ENCODE measurements around the gene CLEC19A. TPM values are rescaled to one million over a fixed set of nuclear protein-coding genes. Genes with fewer than 3 reads are reported as not detected.

The CLEC19A gene
- total RNA-seq, 2 experiments from 2014 or later: not detected

- H3K27me3 Mint-ChIP-seq: peaks cover 22% of the 10 kb centered on the region
- intact Hi-C loops (cut with micrococcal nuclease): no loop called here
- no peaks in the 10 kb centered on the region for H3K36me3 Mint-ChIP-seq
- DNase-seq: no peak
- H3K9me3 Mint-ChIP-seq: no peaks in the 10 kb centered on the region
- no peak overlapping the region for H3K4me3 Mint-ChIP-seq
- POLR2A ChIA-PET: no interaction called here
- peaks cover 15% of the 10 kb centered on the region for H3K4me1 Mint-ChIP-seq (ENCODE audit: low read depth)
- CTCF ChIA-PET: no interaction called here
- no peak overlapping the region for H3K27ac Mint-ChIP-seq
Measured at GRCh38 chr16:19288872-19289799, 3.6 kb downstream of the CLEC19A start.

- intact Hi-C loops (cut with micrococcal nuclease): no loop called here
- DNase-seq: no peak
- POLR2A ChIA-PET: no interaction called here
- CTCF ChIA-PET: no interaction called here
- Mint-ChIP-seq H3K27me3 (peaks cover 22% of the 10 kb centered on the region), H3K4me1 (ENCODE audit: low read depth) (peaks cover 21% of the 10 kb centered on the region), H3K9me3 (peaks cover 4% of the 10 kb centered on the region), H3K27ac (no peak overlapping the region), H3K36me3 (no peaks in the 10 kb centered on the region), H3K4me3 (no peak overlapping the region)
Measured at GRCh38 chr16:19289811-19290485, 4.4 kb downstream of the CLEC19A start.

GRCh38 chr16:19290860-19291259, 5.3 kb downstream of the CLEC19A start:
- H3K36me3 Mint-ChIP-seq: no peaks in the 10 kb centered on the region
- no peak overlapping the region for H3K4me3 Mint-ChIP-seq
- CTCF ChIA-PET: no interaction called here
- H3K27ac Mint-ChIP-seq: no peak overlapping the region
- peaks cover 22% of the 10 kb centered on the region for H3K27me3 Mint-ChIP-seq
- H3K4me1 Mint-ChIP-seq (ENCODE audit: low read depth): peaks cover 28% of the 10 kb centered on the region
- no peak for DNase-seq
- H3K9me3 Mint-ChIP-seq: peaks cover 4% of the 10 kb centered on the region
- POLR2A ChIA-PET: no interaction called here
- intact Hi-C loops (cut with micrococcal nuclease): no loop called here

GRCh38 chr16:19291475-19291874, 5.9 kb downstream of the CLEC19A start:
- peaks cover 4% of the 10 kb centered on the region for H3K9me3 Mint-ChIP-seq
- no peak overlapping the region for H3K27ac Mint-ChIP-seq
- intact Hi-C loops (cut with micrococcal nuclease): no loop called here
- H3K27me3 Mint-ChIP-seq: peaks cover 20% of the 10 kb centered on the region
- DNase-seq: peak; percentile 55
- CTCF ChIA-PET: no interaction called here
- no peaks in the 10 kb centered on the region for H3K36me3 Mint-ChIP-seq
- POLR2A ChIA-PET: no interaction called here
- H3K4me3 Mint-ChIP-seq: no peak overlapping the region
- peaks cover 28% of the 10 kb centered on the region for H3K4me1 Mint-ChIP-seq (ENCODE audit: low read depth)

GRCh38 chr16:19292186-19292585, 6.7 kb downstream of the CLEC19A start:
- DNase-seq: no peak
- intact Hi-C loops (cut with micrococcal nuclease): no loop called here
- peaks cover 28% of the 10 kb centered on the region for H3K4me1 Mint-ChIP-seq (ENCODE audit: low read depth)
- H3K9me3 Mint-ChIP-seq: peaks cover 4% of the 10 kb centered on the region
- peaks cover 22% of the 10 kb centered on the region for H3K27me3 Mint-ChIP-seq
- no peak overlapping the region for H3K27ac Mint-ChIP-seq
- no peaks in the 10 kb centered on the region for H3K36me3 Mint-ChIP-seq
- CTCF ChIA-PET: interaction anchor here (1.0 kb wide), 1 partner anchor 63 kb away, joined by 5 read pairs; no protein-coding TSS in a partner anchor
- POLR2A ChIA-PET: no interaction called here
- H3K4me3 Mint-ChIP-seq: no peak overlapping the region

- intact Hi-C loops (cut with micrococcal nuclease): loop anchor here (2.0 kb wide), 1 partner anchor 167 kb away; no protein-coding TSS in a partner anchor
- ChIA-PET POLR2A (interaction anchor here (0.9 kb wide), 1 partner anchor 177 kb away, joined by 6 read pairs; no protein-coding TSS in a partner anchor), CTCF (no interaction called here)
- H3K27me3 Mint-ChIP-seq: peaks cover 13% of the 10 kb centered on the region
- H3K27ac Mint-ChIP-seq: peak overlapping the region; percentile 76
- H3K36me3 Mint-ChIP-seq: no peaks in the 10 kb centered on the region
- peaks cover 28% of the 10 kb centered on the region for H3K4me1 Mint-ChIP-seq (ENCODE audit: low read depth)
- DNase-seq: peak; percentile 73
- peaks cover 4% of the 10 kb centered on the region for H3K9me3 Mint-ChIP-seq
- peak overlapping the region; percentile 2 for H3K4me3 Mint-ChIP-seq
Measured at GRCh38 chr16:19294156-19294649, 8.7 kb downstream of the CLEC19A start.

GRCh38 chr16:19295393-19295792, 9.9 kb downstream of the CLEC19A start:
- H3K4me3 Mint-ChIP-seq: no peak overlapping the region
- H3K9me3 Mint-ChIP-seq: peaks cover 4% of the 10 kb centered on the region
- peaks cover 28% of the 10 kb centered on the region for H3K4me1 Mint-ChIP-seq (ENCODE audit: low read depth)
- H3K27ac Mint-ChIP-seq: peak overlapping the region; percentile 76
- no peaks in the 10 kb centered on the region for H3K36me3 Mint-ChIP-seq
- peak; percentile 48 for DNase-seq
- peaks cover 10% of the 10 kb centered on the region for H3K27me3 Mint-ChIP-seq
- intact Hi-C loops (cut with micrococcal nuclease): loop anchor here (2.0 kb wide), 1 partner anchor 169 kb away; no protein-coding TSS in a partner anchor
- CTCF ChIA-PET: no interaction called here
- POLR2A ChIA-PET: no interaction called here

GRCh38 chr16:19297454-19297853, 11.9 kb downstream of the CLEC19A start:
- POLR2A ChIA-PET: no interaction called here
- Mint-ChIP-seq H3K4me3 (no peak overlapping the region), H3K27ac (no peak overlapping the region)

GRCh38 chr16:19299565-19299964, 14.0 kb downstream of the CLEC19A start:
- CTCF ChIA-PET: interaction anchor here (0.9 kb wide), 1 partner anchor 76 kb away, joined by 3 read pairs; no protein-coding TSS in a partner anchor

More at GRCh38 chr16:19297454-19297853, 11.9 kb downstream of the CLEC19A start:
- Mint-ChIP-seq H3K4me1 (ENCODE audit: low read depth) (peaks cover 28% of the 10 kb centered on the region), H3K27me3 (peaks cover 9% of the 10 kb centered on the region), H3K36me3 (no peaks in the 10 kb centered on the region), H3K9me3 (peaks cover 4% of the 10 kb centered on the region)
- intact Hi-C loops (cut with micrococcal nuclease): no loop called here
- no peak for DNase-seq
- CTCF ChIA-PET: interaction anchor here (0.7 kb wide), 1 partner anchor 13 kb away, joined by 3 read pairs; no protein-coding TSS in a partner anchor

GRCh38 chr16:19301931-19302330, 16.4 kb downstream of the CLEC19A start:
- Mint-ChIP-seq H3K4me1 (ENCODE audit: low read depth) (no peaks in the 10 kb centered on the region), H3K9me3 (no peaks in the 10 kb centered on the region), H3K36me3 (no peaks in the 10 kb centered on the region), H3K27ac (no peak overlapping the region), H3K27me3 (no peaks in the 10 kb centered on the region), H3K4me3 (no peak overlapping the region)
- intact Hi-C loops (cut with micrococcal nuclease): no loop called here
- CTCF ChIA-PET: no interaction called here
- no peak for DNase-seq
- POLR2A ChIA-PET: no interaction called here

More at GRCh38 chr16:19299565-19299964, 14.0 kb downstream of the CLEC19A start:
- peaks cover 2% of the 10 kb centered on the region for H3K27me3 Mint-ChIP-seq
- peaks cover 3% of the 10 kb centered on the region for H3K9me3 Mint-ChIP-seq
- DNase-seq: no peak
- peaks cover 11% of the 10 kb centered on the region for H3K4me1 Mint-ChIP-seq (ENCODE audit: low read depth)
- H3K27ac Mint-ChIP-seq: no peak overlapping the region
- no peaks in the 10 kb centered on the region for H3K36me3 Mint-ChIP-seq
- POLR2A ChIA-PET: no interaction called here
- no peak overlapping the region for H3K4me3 Mint-ChIP-seq
- intact Hi-C loops (cut with micrococcal nuclease): no loop called here

- CTCF ChIA-PET: no interaction called here
- Mint-ChIP-seq H3K27me3 (no peaks in the 10 kb centered on the region), H3K27ac (no peak overlapping the region), H3K4me1 (ENCODE audit: low read depth) (no peaks in the 10 kb centered on the region), H3K9me3 (no peaks in the 10 kb centered on the region), H3K4me3 (no peak overlapping the region), H3K36me3 (no peaks in the 10 kb centered on the region)
- intact Hi-C loops (cut with micrococcal nuclease): no loop called here
- POLR2A ChIA-PET: no interaction called here
- DNase-seq: no peak
Measured at GRCh38 chr16:19304750-19305149, 19.2 kb downstream of the CLEC19A start.

- ChIA-PET CTCF (no interaction called here), POLR2A (no interaction called here)
- Mint-ChIP-seq H3K4me3 (no peak overlapping the region), H3K4me1 (ENCODE audit: low read depth) (no peaks in the 10 kb centered on the region), H3K9me3 (no peaks in the 10 kb centered on the region), H3K27me3 (no peaks in the 10 kb centered on the region), H3K36me3 (no peaks in the 10 kb centered on the region), H3K27ac (no peak overlapping the region)
- no peak for DNase-seq
- intact Hi-C loops (cut with micrococcal nuclease): no loop called here
Measured at GRCh38 chr16:19305443-19305842, 19.9 kb downstream of the CLEC19A start.

All from activated CD4-positive, alpha-beta memory T cell treated with anti-CD3 and anti-CD28 coated beads for 36 hours (primary cell).